ENCODE data around the gene ZNF432. TPM values are rescaled to one million over a fixed set of nuclear protein-coding genes. Genes with fewer than 3 reads are reported as not detected.
"Not testable (repeated sequence)": the region's sequence is repeated elsewhere in the genome, so short reads cannot be mapped to it uniquely, and the experiment has no call there.

The ZNF432 gene
- total RNA-seq = 8.2 TPM
- long read RNA-seq, full-length matches to known transcripts = 4 of 6 reads
- long read RNA-seq, partial matches to known transcripts = 1 of 6 reads
- long read RNA-seq, other reads (novel, unspliced or antisense) = 1 of 6 reads

GRCh38 chr19:52048555-52049501 is at the start of gene ZNF432:
Gene ZNF432, minus strand, starts transcription at chr19:52048838. Its CDS starts 1,970 bp downstream, at chr19:52046868.
- intact Hi-C loops (cut with DNase I) = no loop called here
- ATAC-seq (ENCODE audit: poor library complexity) (peak; percentile 99), DNase-seq (peak; percentile 97)

GRCh38 chr19:52096416-52096815 is 47.8 kb upstream of the ZNF432 start:
- intact Hi-C loops (cut with DNase I); ATAC-seq (ENCODE audit: poor library complexity); DNase-seq: not testable (repeated sequence)

GRCh38 chr19:52095172-52096014 is 46.8 kb upstream of the ZNF432 start, which contains the start of gene ZNF841:
Gene ZNF841, minus strand, starts transcription at chr19:52095765. Its CDS starts 10,964 bp downstream, at chr19:52084801.
- ATAC-seq (ENCODE audit: poor library complexity) (peak; percentile 100), DNase-seq (peak; percentile 96)
- intact Hi-C loops (cut with DNase I) = no loop called here

- ATAC-seq (ENCODE audit: poor library complexity) = no peak
- DNase-seq = no peak
- intact Hi-C loops (cut with DNase I) = no loop called here
Observed at GRCh38 chr19:52094526-52095130, 46.0 kb upstream of the ZNF432 start.

GRCh38 chr19:52086481-52086880 is 37.8 kb upstream of the ZNF432 start:
- intact Hi-C loops (cut with DNase I) = no loop called here
- no peak for ATAC-seq (ENCODE audit: poor library complexity)
- DNase-seq = no peak

GRCh38 chr19:52070496-52070895 is 21.9 kb upstream of the ZNF432 start:
- DNase-seq (no peak), ATAC-seq (ENCODE audit: poor library complexity) (no peak)
- intact Hi-C loops (cut with DNase I) = no loop called here

GRCh38 chr19:52069653-52070052 is 21.0 kb upstream of the ZNF432 start:
- intact Hi-C loops (cut with DNase I) = no loop called here
- DNase-seq (no peak), ATAC-seq (ENCODE audit: poor library complexity) (no peak)

- intact Hi-C loops (cut with DNase I) = no loop called here
- ATAC-seq (ENCODE audit: poor library complexity) (no peak), DNase-seq (no peak)
Observed at GRCh38 chr19:52066258-52066863, 17.7 kb upstream of the ZNF432 start.

- DNase-seq (no peak), ATAC-seq (ENCODE audit: poor library complexity) (no peak)
- intact Hi-C loops (cut with DNase I) = no loop called here
Observed at GRCh38 chr19:52065399-52065798, 16.8 kb upstream of the ZNF432 start.

- intact Hi-C loops (cut with DNase I); DNase-seq; ATAC-seq (ENCODE audit: poor library complexity): not testable (repeated sequence)
Observed at GRCh38 chr19:52056480-52056879, 7.8 kb upstream of the ZNF432 start.

GRCh38 chr19:52051736-52052135 is 3.1 kb upstream of the ZNF432 start:
- DNase-seq; intact Hi-C loops (cut with DNase I); ATAC-seq (ENCODE audit: poor library complexity): not testable (repeated sequence)

GRCh38 chr19:52039169-52039568 is 9.5 kb downstream of the ZNF432 start:
- ATAC-seq (ENCODE audit: poor library complexity) (no peak), DNase-seq (no peak)
- intact Hi-C loops (cut with DNase I) = no loop called here

GRCh38 chr19:52034051-52034728 is 14.4 kb downstream of the ZNF432 start:
- intact Hi-C loops (cut with DNase I) = no loop called here
- no peak for ATAC-seq (ENCODE audit: poor library complexity)
- DNase-seq = no peak

GRCh38 chr19:52028780-52029123 is 19.9 kb downstream of the ZNF432 start:
- ATAC-seq (ENCODE audit: poor library complexity) (peak; percentile 44), DNase-seq (no peak)
- intact Hi-C loops (cut with DNase I) = no loop called here

- peak; percentile 99 for ATAC-seq (ENCODE audit: poor library complexity)
- peak; percentile 93 for DNase-seq
- intact Hi-C loops (cut with DNase I) = no loop called here
Observed at GRCh38 chr19:52028027-52028779, 20.4 kb downstream of the ZNF432 start, which contains the start of gene ZNF614. Gene ZNF614, minus strand, starts transcription at chr19:52028379. Its CDS starts 2,634 bp downstream, at chr19:52025745.

- ATAC-seq (ENCODE audit: poor library complexity); intact Hi-C loops (cut with DNase I): not testable (repeated sequence)
Observed at GRCh38 chr19:52026255-52026990, 22.2 kb downstream of the ZNF432 start.

More at GRCh38 chr19:52026255-52026990, 22.2 kb downstream of the ZNF432 start:
- not testable (repeated sequence) for DNase-seq
